ENCODE data around the gene ZNF860.
"Not testable (repeated sequence)": the region's sequence is repeated elsewhere in the genome, so short reads cannot be mapped to it uniquely, and the experiment has no call there.

Gene ZNF860

DNA sequence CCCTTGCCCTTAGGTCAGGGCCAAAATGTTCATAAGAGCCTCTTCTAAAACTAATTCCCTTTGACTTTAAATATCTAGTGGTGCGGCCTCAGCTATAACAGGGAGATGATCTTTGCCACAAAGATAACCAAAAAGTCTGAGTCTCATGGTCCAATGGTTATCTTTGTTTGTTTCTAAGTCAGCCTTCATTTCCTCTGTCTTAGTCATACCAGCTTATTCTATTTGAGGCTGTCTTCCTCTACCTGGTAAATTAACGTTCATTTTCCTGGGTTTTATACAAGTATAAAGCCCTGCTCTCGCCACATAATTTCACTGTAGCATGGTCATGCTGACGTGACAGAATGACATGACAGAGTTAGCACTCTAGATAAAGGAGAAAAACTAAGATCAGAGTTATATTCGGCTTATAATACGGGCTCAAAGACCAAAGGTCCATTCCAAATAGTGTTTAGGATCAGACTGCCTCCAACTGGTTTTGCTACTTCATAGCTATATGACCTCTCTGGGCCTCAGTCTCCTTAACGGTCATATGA, 18.4 kb downstream of the ZNF860 start:
- no peak for DNase-seq

DNA sequence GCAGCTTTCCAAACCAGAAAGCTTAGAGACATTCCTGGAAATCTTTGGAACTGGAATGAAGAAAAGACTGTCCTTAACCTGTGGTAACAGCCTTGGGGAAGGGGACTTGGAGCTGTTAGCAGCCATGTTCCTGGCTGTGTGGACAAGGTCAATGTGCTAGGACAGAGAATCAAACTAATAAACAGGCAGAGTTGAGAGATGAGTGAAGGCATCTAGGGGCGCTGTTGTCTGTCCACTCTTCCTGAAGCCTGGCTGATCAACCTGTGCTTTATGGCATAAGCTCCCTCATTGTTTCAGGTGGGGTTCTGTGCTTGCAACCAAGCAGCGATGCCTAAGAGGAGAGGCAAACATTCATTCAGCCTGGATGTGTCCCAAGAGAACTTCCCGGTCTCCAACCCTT, 19.3 kb downstream of the ZNF860 start:
- no peak for DNase-seq

DNA sequence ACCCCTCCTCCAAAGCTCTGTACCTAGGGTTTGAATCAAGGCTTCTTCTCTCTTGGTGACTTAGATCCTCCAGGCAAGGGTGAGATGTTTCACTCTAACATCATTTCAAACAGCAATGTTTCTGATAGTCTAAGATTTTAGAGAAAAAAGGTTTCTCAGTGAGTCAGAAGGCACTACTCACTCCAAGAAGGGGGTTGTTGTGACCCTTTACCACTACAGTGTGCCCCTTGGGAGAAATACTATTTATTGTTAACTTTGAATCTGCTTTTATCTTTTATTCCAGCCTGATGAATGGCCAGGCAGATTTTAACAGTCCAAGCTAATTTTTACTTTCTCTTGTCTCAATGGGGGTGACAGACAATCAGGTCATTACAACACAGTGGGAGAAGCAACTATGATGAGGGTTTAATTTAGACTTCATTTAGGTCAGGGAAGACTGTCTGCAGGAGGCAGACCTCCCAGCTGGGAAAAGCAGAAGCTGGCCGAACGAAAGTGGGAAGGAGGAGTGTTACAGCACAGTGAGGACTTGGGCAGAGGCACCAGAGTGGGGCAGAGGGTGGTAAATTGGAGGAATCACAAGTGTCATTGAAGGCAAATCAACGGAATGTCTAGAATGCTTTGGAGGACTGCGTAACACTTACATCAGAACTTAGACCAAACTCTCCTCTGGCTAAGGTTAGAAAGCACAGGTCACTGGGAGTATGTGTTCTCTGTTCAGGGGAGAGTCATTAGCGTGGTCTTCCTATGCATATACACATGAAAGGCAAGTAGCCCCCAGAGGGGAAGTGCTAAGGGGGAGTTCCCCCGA, 21.2 kb downstream of the ZNF860 start:
- DNase-seq, result no peak

DNA sequence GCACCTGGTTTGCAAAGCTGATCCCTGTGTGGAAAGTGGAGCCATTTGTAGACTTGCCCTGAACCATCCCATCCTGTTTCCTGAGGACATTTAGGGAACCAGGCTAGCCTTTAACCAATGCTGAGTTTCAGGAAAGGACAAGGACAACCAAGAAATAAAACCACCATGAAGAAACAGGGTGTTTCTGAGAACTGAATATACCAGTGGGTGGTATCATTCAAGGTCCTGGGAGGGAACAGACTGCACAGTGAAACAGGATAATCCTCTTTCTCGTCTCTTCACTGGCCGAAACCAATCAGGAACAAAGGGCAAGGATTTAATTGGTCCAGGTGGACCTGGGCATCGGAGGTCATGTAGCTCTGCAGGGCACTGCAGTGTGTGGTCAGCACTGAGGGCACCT, 21.8 kb downstream of the ZNF860 start:
- no peak for DNase-seq

DNA sequence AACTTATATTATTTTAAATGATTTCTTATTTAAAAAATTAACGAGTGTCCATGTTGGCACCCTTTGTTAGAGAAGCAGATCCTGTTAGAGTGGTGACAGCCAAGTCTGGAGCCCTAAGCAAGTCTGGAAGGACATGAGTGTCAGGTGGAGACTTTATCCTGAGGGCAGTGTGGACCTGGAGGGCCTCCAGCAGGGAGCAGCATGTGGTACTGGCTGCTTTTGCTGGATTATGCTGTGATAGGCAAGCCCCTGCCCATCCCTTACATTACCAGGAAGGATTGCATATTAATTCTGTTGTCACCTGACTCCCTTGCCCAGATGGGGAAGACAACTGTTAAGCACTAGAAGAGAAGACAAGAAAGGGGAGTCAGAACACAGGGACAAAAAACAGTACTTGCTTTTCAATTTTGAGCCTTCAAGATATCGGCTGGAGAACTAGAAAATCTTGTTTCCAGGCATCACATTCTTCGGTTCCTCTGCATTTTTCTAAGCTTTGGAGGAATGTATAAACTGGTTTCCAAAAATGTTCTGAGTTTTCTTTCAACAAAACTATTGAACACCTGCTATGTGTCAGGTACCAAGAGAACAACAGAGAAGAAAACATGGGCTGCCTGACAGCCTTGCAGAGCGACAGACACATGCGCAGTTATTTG, 22.7 kb downstream of the ZNF860 start:
- DNase-seq, result no peak

DNA sequence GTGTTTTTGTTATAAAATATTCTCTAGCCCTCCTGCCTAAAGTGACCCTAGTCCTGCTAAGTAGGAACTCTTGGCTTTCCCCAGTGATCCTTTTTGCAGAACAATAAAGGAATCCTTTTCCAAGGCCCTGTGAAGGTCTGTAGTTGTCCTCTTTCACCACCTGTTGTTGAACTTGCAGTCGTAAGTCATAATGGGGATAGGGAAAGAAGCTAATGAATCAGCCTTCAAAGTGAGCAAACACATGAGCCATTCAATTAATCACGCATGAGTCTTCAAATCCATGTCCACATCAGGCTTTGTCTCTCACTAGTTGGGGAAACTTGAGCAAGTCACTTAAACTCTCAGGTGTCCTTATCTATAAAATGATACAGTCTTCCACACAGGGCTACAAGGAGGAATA, 27.6 kb downstream of the ZNF860 start:
- no peak for DNase-seq

DNA sequence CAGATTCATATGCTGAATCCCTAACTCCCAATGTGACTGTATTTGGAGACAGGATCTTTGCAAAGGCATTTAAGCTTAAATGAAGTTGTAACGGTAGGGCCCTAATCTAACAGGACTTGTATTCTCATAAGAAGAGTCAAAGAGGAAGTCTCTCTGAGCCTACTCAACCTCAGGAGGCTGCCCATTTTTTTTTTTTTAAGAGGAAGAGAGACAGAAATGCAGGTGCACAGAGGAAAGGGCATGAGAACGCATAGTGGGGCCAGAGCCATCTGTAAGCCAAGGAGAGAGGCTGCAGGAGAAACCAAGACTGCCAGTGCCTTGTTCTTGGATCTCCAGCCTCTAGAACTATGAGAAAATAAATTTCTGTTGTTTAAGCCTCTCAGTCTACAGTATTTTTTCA, 28.4 kb downstream of the ZNF860 start:
- DNase-seq, result no peak

DNA sequence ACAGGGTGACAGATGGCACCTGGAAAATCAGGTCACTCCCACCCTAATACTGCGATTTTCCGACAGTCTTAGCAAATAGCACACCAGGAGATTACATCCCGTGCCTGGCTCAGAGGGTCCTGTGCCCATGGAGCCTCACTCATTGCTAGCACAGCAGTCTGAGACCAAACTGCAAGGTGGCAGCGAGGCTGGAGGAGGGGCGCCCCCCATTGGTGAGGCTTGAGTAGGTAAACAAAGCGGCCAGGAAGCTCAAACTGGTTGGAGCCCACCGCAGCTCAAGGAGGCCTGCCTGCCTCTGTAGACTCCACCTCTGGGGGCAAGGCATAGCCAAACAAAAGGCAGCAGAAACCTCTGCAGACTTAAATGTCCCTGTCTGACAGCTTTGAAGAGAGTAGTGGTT, 29.1 kb downstream of the ZNF860 start:
- DNase-seq, result not testable (repeated sequence)

DNA sequence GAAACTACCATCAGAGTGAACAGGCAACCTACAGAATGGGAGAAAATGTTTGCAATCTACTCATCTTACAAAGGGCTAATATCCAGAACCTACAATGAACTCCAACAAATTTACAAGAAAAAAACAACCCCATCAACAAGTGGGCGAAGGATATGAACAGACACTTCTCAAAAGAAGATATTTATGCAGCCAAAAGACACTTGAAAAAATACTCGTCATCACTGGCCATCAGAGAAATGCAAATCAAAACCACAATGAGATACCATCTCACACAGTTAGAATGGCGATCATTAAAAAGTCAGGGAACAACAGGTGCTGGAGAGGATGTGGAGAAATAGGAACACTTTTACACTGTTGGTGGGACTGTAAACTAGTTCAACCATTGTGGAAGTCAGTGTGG, 34.1 kb downstream of the ZNF860 start:
- not testable (repeated sequence) for DNase-seq

DNA sequence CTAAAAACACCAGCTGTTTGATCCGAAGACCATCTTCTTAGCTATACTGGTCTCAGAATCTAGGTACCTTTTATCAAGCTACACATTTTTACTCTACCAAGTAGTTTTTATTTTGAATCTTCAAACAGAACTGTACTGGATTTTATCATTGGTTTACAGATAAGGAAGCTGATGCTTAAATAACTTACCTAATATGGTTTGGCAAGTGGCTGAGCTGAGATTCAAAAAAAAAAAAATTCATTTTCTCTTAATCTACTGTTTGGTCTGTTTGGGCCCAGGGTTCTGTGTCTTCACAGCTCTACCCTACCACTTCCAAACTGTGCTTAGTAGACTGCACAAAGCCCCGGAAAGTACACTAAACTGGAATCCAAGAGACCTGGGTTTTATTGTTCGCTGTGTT, 35.7 kb downstream of the ZNF860 start:
- DNase-seq, result no peak

DNA sequence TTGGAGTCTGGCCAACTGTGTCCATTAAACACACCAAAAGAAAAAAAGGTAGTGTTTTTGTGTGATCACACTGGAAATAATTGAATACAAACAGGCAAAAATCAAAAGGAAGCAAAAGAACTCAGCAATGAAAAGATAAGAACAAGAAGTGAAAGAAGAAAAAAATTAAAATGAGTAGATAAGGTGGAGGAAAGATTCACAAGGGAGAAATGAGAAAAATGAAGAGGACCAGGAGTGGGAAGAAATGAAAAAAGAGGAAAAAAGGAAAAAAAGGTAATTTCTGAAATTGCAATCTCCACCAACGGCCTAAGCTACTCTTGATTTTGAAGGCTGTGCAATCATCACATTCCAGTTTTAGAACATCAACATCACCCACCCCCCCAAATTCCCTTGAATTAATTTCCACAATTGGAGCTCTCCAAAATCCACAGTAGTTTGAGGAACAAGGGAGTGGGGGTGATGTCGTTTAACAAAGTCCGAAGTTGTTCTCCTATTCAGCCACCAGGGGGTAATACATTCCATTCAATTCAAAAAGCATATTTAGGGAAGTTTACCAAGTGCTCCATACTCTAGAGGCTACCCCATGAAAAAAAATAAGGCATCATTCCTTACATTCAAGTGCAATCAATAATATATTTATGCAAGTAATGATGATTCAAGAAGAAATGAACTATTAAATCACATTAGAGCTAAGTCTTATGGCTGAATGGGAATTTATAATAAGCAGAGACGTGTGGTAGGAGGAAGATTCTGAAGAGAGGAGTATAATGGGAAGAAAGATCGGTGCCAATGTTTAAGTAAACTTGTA, 37.4 kb downstream of the ZNF860 start:
- no peak for DNase-seq

DNA sequence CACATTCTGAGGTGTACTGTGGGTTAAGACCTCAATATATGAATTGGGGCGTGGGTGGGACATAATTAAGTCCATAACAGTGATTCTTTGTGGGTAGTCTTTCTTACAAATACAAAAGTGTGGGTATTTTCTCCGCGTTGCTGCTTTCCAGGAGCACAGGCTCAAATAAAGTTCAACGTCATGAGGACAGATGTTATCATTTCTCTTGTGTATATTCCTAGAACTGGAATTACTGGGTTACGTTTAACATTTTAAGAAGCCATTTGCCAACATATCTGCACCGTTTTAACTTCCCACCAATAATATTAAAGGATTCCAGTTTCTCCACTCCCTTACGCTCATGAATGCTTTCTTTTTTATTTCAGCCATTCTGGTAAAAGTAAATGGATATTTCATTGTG, 39.6 kb downstream of the ZNF860 start:
- DNase-seq, result no peak

DNA sequence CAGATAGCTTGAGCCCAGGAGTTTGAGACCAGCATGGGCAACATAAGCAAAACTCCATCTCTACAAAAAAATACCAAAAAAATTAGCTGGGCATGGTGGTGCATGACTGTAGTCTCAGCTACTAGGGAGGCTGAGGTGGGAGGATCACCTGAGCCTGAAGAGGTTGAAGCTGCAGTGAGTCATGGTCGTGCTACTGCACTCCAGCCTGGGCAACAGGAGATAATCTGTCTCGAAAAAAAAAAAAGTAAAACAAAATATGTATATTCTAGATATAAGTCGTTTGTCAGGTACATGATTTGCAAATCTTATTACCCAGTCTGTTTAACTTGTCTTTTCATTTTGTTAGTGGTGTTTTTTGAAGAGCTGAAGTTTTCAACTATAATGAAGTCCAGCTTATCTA, 40.2 kb downstream of the ZNF860 start:
- DNase-seq, result no peak

DNA sequence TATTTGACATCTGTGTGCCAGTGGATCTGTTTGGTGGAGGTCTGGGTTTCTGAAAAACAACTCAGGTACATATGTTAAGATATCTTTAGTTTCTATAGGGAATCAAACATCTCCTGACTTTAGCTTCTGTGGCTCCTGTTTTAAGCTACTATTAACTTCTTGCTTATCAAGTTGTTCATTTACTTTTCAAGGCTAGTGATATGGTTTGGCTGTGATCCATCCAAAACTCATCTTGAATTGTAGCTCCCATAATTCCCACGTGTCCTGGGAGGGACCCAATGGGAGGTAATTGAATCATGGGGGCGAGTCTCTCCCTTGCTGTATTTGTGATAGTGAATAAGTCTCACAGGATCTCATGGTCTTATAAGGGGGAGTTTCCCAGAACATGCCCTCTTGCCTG, 41.4 kb downstream of the ZNF860 start:
- no peak for DNase-seq

DNA sequence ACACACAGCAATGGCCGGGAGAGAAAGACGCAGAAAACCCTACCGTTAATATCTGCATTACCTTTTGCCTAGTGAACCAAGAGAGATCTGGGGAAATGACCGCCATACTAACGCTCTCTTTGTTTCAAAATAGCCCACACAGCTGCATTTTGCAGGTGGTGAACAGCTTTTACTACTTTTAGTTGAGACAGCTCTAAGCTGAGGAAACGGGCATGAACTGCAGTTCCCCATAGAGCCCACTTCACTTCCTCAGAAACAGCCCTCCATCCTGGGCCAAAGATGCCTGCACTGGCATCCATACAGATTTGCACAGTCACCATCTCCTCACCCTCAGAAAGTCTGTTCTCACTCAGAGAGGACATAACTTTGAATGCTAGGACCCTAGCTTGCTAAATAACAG, 45.0 kb downstream of the ZNF860 start:
- no peak for DNase-seq

DNA sequence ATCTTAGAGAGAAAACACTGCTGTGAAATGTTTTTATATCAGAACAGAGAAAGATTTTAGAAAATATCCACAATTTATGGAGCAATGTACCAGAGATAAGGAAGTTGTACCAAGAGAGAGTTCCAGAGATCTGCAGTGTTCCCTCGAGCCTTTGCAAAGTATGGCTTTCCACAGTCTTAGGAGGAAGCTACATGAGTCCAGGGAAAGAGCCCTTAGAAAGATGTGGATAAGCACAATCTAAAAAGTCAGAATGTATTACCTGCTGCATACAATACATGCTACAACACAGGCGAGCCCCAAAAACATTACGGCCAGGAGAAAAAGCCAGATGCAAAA, 56.4 kb downstream of the ZNF860 start:
- no peak for DNase-seq

DNA sequence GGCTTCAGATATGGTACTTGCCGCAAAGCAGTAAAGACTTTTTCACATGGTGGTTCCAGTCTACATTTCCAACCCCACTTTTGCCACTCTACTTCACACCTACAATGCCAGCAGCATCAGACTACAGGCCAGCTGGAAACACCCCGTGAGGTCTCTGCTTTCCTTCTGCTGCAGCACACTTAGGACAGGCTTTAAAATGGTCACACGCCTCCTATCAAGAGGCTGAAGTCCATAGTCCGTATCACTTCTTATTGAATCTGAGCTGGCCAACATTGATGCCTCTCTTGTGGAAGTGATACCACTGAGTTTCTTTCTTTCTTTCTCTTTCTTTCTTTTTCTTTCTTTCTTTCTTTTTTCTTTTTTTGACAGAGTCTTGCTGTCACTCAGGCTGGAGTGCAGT, 59.8 kb downstream of the ZNF860 start:
- DNase-seq, result no peak
